ENCODE measurements around the gene TMPRSS11B.

- no peak for TF ChIP-seq POLR2A (IDR thresholded peaks at IDR 0.05)
- TF ChIP-seq CTCF (IDR thresholded peaks at IDR 0.05) = no peak
These were observed 38.2 kb upstream of the TMPRSS11B start for GRCh38 chr4:68283714-68284113.
